PC-9 (cell line): ENCODE measurements around the gene SLC6A19. TPM values are rescaled to one million over a fixed set of nuclear protein-coding genes. Genes with fewer than 3 reads are reported as not detected.

Experiments used
- BruUV-seq: library from RNA; stranded (reverse); fragments of 400-500 nt; replicated peaks from 2 replicates; lab custom pipeline; 2021; lab: Mats Ljungman, UMichigan
- CTCF ChIA-PET: fragments of 300-600 bp; sonication (Branson Sonifier 250); formaldehyde crosslinking; loops from one replicate; lab custom pipeline; 2022; ENCODE audit warnings: antibody characterized with exemption; lab: Charles Lee
- POLR2A ChIA-PET: fragments of 300-600 bp; sonication (Branson Sonifier 250); formaldehyde crosslinking; loops from one replicate; lab custom pipeline; 2022; ENCODE audit warnings: antibody characterized with exemption; ENCODE audit not compliant: unreplicated experiment; lab: Charles Lee
- DNase-seq, 2 experiments: peaks; one replicate each; pipeline versions ENCODE4 v3.0.0 to v3.0.0-alpha.2; 2015 to 2022; ENCODE audit warnings: mixed read lengths in 1 of 2
- H2AFZ ChIP-seq: fragments of 200-600 bp; sonication (generic); 2 replicates; pipeline ENCODE4 v1.8.1; 2017; ENCODE audit warnings: antibody characterized with exemption
- H3F3A ChIP-seq: fragments of 200-600 bp; sonication (generic); 2 replicates; pipeline ENCODE4 v1.8.1; 2017; ENCODE audit warnings: antibody characterized with exemption, mild to moderate bottlenecking, low read depth; ENCODE audit not compliant: insufficient read depth
- H3K27ac ChIP-seq: fragments of 200-600 bp; sonication (generic); 2 replicates; pipeline ENCODE4 v1.6.1; 2016; ENCODE audit warnings: mixed run types
- H3K27me3 ChIP-seq: fragments of 200-600 bp; sonication (generic); 2 replicates; pipeline ENCODE4 v1.6.1; 2016; ENCODE audit warnings: low read depth, mixed run types; ENCODE audit not compliant: insufficient read depth
- H3K36me3 ChIP-seq: fragments of 200-600 bp; sonication (generic); 2 replicates; pipeline ENCODE4 v1.6.1; 2016; ENCODE audit warnings: low read depth, mixed run types
- H3K4me1 ChIP-seq: fragments of 200-600 bp; sonication (generic); replicated peaks from 2 replicates; pipeline ENCODE4 v1.6.1; 2016; ENCODE audit warnings: mixed run types; ENCODE audit not compliant: insufficient read depth
- H3K4me2 ChIP-seq: fragments of 200-600 bp; sonication (generic); 2 replicates; pipeline ENCODE4 v1.6.1; 2017; ENCODE audit warnings: mixed run types
- H3K4me3 ChIP-seq: fragments of 200-600 bp; sonication (generic); 2 replicates; pipeline ENCODE4 v1.6.1; 2016; ENCODE audit warnings: mixed run types
- H3K79me2 ChIP-seq: fragments of 200-600 bp; sonication (generic); 2 replicates; pipeline ENCODE4 v1.6.1; 2017; ENCODE audit warnings: low read depth, mixed run types
- H3K9me2 ChIP-seq: fragments of 200-600 bp; sonication (generic); 2 replicates; pipeline ENCODE4 v1.8.1; 2017; ENCODE audit warnings: mild to moderate bottlenecking; ENCODE audit not compliant: insufficient read depth
- H3K9me3 ChIP-seq: fragments of 200-600 bp; sonication (generic); 2 replicates; pipeline ENCODE4 v1.8.1; 2016; ENCODE audit warnings: low read depth; ENCODE audit not compliant: insufficient read depth
- H4K20me1 ChIP-seq: fragments of 200-600 bp; sonication (generic); 2 replicates; pipeline ENCODE4 v1.8.1; 2017; ENCODE audit not compliant: insufficient read depth
- CTCF ChIP-seq: fragments of 200-600 bp; sonication (generic); conservative IDR thresholded peaks from 2 replicates; pipeline ENCODE4 v1.6.1; 2017; ENCODE audit warnings: mixed run types, antibody characterized with exemption, mild to moderate bottlenecking, moderate library complexity
- EZH2 ChIP-seq: fragments of 200-600 bp; sonication (generic); IDR thresholded peaks from 2 replicates; pipeline ENCODE4 v1.8.0; 2017; ENCODE audit warnings: antibody characterized with exemption, low read depth
- intact Hi-C: fragments of 100-400 bp; cut with micrococcal nuclease; formaldehyde crosslinking; loops from one replicate; pipeline ENCODE4 v1.10.0; 2022; ENCODE audit not compliant: unreplicated experiment
- total RNA-seq: library from RNA; stranded (reverse); gene quantifications from 2 replicates; pipeline ENCODE4 v1.2.3, GENCODE V29; 2021

The SLC6A19 gene
- total RNA-seq, 1 experiment from 2014 or later = not detected

GRCh38 chr5:1200495-1201326 is 684 bp upstream of the SLC6A19 start:
- no peak overlapping the region for H2AFZ ChIP-seq
- H3K4me2 ChIP-seq = no peak overlapping the region
- H3K27ac ChIP-seq = no peak overlapping the region
- ChIA-PET CTCF (interaction anchor here (0.6 kb wide), 1 partner anchor 266 kb away, joined by 19 read pairs; no protein-coding TSS in a partner anchor), POLR2A (no interaction called here)
- H3K27me3 ChIP-seq = peaks cover 96% of the 10 kb centered on the region
- no peaks in the 10 kb centered on the region for H3K9me2 ChIP-seq
- intact Hi-C loops = loop anchor here (10.0 kb wide), 2 partner anchors 144 to 244 kb away; partner anchors contain the start of genes CLPTM1L and SLC6A3
- no peak overlapping the region for H3K4me3 ChIP-seq
- H3F3A ChIP-seq = peaks cover 4% of the 10 kb centered on the region; the same call in 1 of the 2 replicates
- H4K20me1 ChIP-seq = peaks cover 15% of the 10 kb centered on the region
- no peak for DNase-seq
- no TSS peak for BruUV-seq
- H3K9me3 ChIP-seq = no peaks in the 10 kb centered on the region
- H3K4me1 ChIP-seq = no peaks in the 10 kb centered on the region
- H3K36me3 ChIP-seq = no peaks in the 10 kb centered on the region
- H3K79me2 ChIP-seq = no peaks in the 10 kb centered on the region
- TF ChIP-seq EZH2 (no peak), CTCF (no peak)

GRCh38 chr5:1202026-1202797 is 817 bp downstream of the SLC6A19 start:
- Histone ChIP-seq H3K79me2 (no peaks in the 10 kb centered on the region), H3F3A (peaks cover 4% of the 10 kb centered on the region; the same call in 1 of the 2 replicates), H3K9me3 (no peaks in the 10 kb centered on the region), H4K20me1 (peaks cover 22% of the 10 kb centered on the region), H2AFZ (no peak overlapping the region), H3K4me2 (no peak overlapping the region), H3K27ac (no peak overlapping the region), H3K27me3 (peaks cover 96% of the 10 kb centered on the region), H3K4me3 (no peak overlapping the region), H3K4me1 (no peaks in the 10 kb centered on the region), H3K9me2 (no peaks in the 10 kb centered on the region), H3K36me3 (no peaks in the 10 kb centered on the region)
- ChIA-PET CTCF (no interaction called here), POLR2A (no interaction called here)
- intact Hi-C loops = loop anchor here (10.0 kb wide), 2 partner anchors 143 to 243 kb away; partner anchors contain the start of genes CLPTM1L and SLC6A3
- DNase-seq = no peak
- TF ChIP-seq CTCF (no peak), EZH2 (no peak)
- no TSS peak for BruUV-seq

GRCh38 chr5:1202798-1203185 is 1.4 kb downstream of the SLC6A19 start:
- no peaks in the 10 kb centered on the region for H3K4me1 ChIP-seq
- no peaks in the 10 kb centered on the region for H3K79me2 ChIP-seq
- TF ChIP-seq CTCF (no peak), EZH2 (no peak)
- no peak overlapping the region for H2AFZ ChIP-seq
- DNase-seq = no peak
- no peak overlapping the region for H3K4me2 ChIP-seq
- H4K20me1 ChIP-seq = peaks cover 22% of the 10 kb centered on the region
- no peaks in the 10 kb centered on the region for H3K36me3 ChIP-seq
- no TSS peak for BruUV-seq
- no peak overlapping the region for H3K4me3 ChIP-seq
- peaks cover 4% of the 10 kb centered on the region; the same call in 1 of the 2 replicates for H3F3A ChIP-seq
- CTCF ChIA-PET = no interaction called here
- no peak overlapping the region for H3K27ac ChIP-seq
- H3K9me2 ChIP-seq = no peaks in the 10 kb centered on the region
- POLR2A ChIA-PET = no interaction called here
- no peaks in the 10 kb centered on the region for H3K9me3 ChIP-seq
- intact Hi-C loops = loop anchor here (10.0 kb wide), 2 partner anchors 142 to 242 kb away; partner anchors contain the start of genes CLPTM1L and SLC6A3
- H3K27me3 ChIP-seq = peaks cover 99% of the 10 kb centered on the region
